Stimulated activated CD8-positive, alpha-beta memory T cell treated with anti-CD3 and anti-CD28 coated beads, Interleukin-4, amount 100 ng/mL, for 1 hour (primary cell): Measurements from ENCODE around the gene ESF1.
A peak's percentile ranks its signal among the peaks of the same experiment; 100 is the strongest.

Source experiments
- DNase-seq, 2 donors: peaks; one replicate each; pipeline ENCODE4 v3.0.0-alpha.2; 2020; ENCODE audit warnings: low read depth in 2 of 2, low spot score in 1 of 2

The ESF1 gene

GRCh38 chr20:13784893-13785715, at the start of gene ESF1, which contains the start of gene NDUFAF5:
Gene ESF1 (minus strand): TSS chr20:13784919. CDS start chr20:13783140, 1,779 bp downstream.
Gene NDUFAF5 (plus strand): TSS chr20:13785028. CDS start chr20:13785069, 41 bp downstream.
- peak; percentile 75 to 86 for DNase-seq

GRCh38 chr20:13831476-13831875, 46.8 kb upstream of the ESF1 start:
- DNase-seq, result no peak

- DNase-seq, result no peak
Measured at GRCh38 chr20:13825465-13825864, 40.7 kb upstream of the ESF1 start.

GRCh38 chr20:13824459-13824858, 39.7 kb upstream of the ESF1 start:
- no peak for DNase-seq

- no peak for DNase-seq
Measured at GRCh38 chr20:13822459-13822858, 37.7 kb upstream of the ESF1 start.

- DNase-seq, result no peak
Measured at GRCh38 chr20:13821876-13822275, 37.2 kb upstream of the ESF1 start.

- no peak for DNase-seq
Measured at GRCh38 chr20:13819885-13820645, 35.3 kb upstream of the ESF1 start.

- DNase-seq, result no peak
Measured at GRCh38 chr20:13817342-13817741, 32.6 kb upstream of the ESF1 start.

- no peak for DNase-seq
Measured at GRCh38 chr20:13816757-13817156, 32.0 kb upstream of the ESF1 start.

- DNase-seq, result no peak
Measured at GRCh38 chr20:13814672-13815071, 30.0 kb upstream of the ESF1 start.

- DNase-seq, result no peak
Measured at GRCh38 chr20:13813910-13814309, 29.2 kb upstream of the ESF1 start.

- DNase-seq, result no peak
Measured at GRCh38 chr20:13810446-13810845, 25.7 kb upstream of the ESF1 start.

- no peak for DNase-seq
Measured at GRCh38 chr20:13809855-13810254, 25.1 kb upstream of the ESF1 start.

GRCh38 chr20:13809373-13809772, 24.7 kb upstream of the ESF1 start:
- no peak for DNase-seq

GRCh38 chr20:13800728-13801134, 16.0 kb upstream of the ESF1 start:
- DNase-seq, result no peak

- no peak for DNase-seq
Measured at GRCh38 chr20:13799974-13800373, 15.3 kb upstream of the ESF1 start.

GRCh38 chr20:13799040-13799439, 14.3 kb upstream of the ESF1 start:
- DNase-seq, result no peak

GRCh38 chr20:13794667-13795066, 9.9 kb upstream of the ESF1 start:
- DNase-seq, result no peak

- no peak for DNase-seq
Measured at GRCh38 chr20:13793001-13793400, 8.3 kb upstream of the ESF1 start.

GRCh38 chr20:13791540-13792459, 7.1 kb upstream of the ESF1 start:
- no peak for DNase-seq

- no peak for DNase-seq
Measured at GRCh38 chr20:13790708-13791107, 6.0 kb upstream of the ESF1 start.
